HCT116 (cell line): ENCODE data around the gene KIF26B. TPM values are rescaled to one million over a fixed set of nuclear protein-coding genes. Genes with fewer than 3 reads are reported as not detected.

Source experiments
- ATAC-seq: fragments of 200-7000 bp; cut with Tn5 transposase; 2 replicates; pipeline ENCODE4 v1.9.1; 2020; ENCODE audit warnings: mild to moderate bottlenecking, moderate library complexity
- BruUV-seq: library from RNA; stranded (reverse); fragments of 400-500 nt; replicated peaks from 2 replicates; lab custom pipeline; 2021; lab: Mats Ljungman, UMichigan
- CTCF ChIA-PET: fragments of 300-600 bp; sonication (Branson Sonifier 250); formaldehyde crosslinking; loops from one replicate; lab custom pipeline; 2021; ENCODE audit warnings: antibody characterized with exemption; lab: Charles Lee
- POLR2A ChIA-PET: fragments of 300-600, 350-600 bp; sonication (Branson Sonifier 250); formaldehyde crosslinking; loops from one replicate; lab custom pipeline; 2021; ENCODE audit warnings: antibody characterized with exemption; lab: Charles Lee
- RAD21 ChIA-PET, 2 experiments: fragments of 300-600 bp; sonication (Branson Sonifier 250); formaldehyde crosslinking; loops; one replicate each; lab custom pipeline; 2023; ENCODE audit warnings: low total read pairs in 2 of 2; ENCODE audit not compliant: uncharacterized antibody in 2 of 2, unreplicated experiment in 2 of 2, low non-redundant PET in 1 of 2; lab: Charles Lee
- DNase-seq: peaks from one replicate; pipeline ENCODE4 v3.0.0-alpha.2; 2010; ENCODE audit warnings: low read depth, low spot score
- H2AFZ ChIP-seq: fragments of 200-600 bp; shearing (Covaris generic), sonication (generic); 2 replicates; pipeline ENCODE4 v1.6.1; 2017; ENCODE audit warnings: low read depth, mixed run types, mixed read lengths, antibody characterized with exemption, low read length; ENCODE audit not compliant: poor library complexity, severe bottlenecking
- H3K27ac ChIP-seq: 2 replicates; pipeline ENCODE4 v1.5.1; 2012; ENCODE audit warnings: low read depth, low read length
- H3K27me3 ChIP-seq: fragments of 200-600 bp; sonication (generic); 2 replicates; pipeline ENCODE4 v1.6.1; 2016; ENCODE audit warnings: mixed run types, low read length, mixed read lengths; ENCODE audit not compliant: insufficient read depth
- H3K36me3 ChIP-seq, 2 experiments: fragments of 200-500 bp in 1 of 2; fragments of 200-600 bp in 1 of 2; sonication (Bioruptor generic) in 1 of 2; sonication (generic) in 1 of 2; 2 replicates each; pipeline versions ENCODE4 v1.5.1 to v1.6.1; 2014 to 2016; ENCODE audit warnings: low read length in 2 of 2, inconsistent platforms in 1 of 2, mixed read lengths in 1 of 2, mixed run types in 1 of 2; ENCODE audit not compliant: insufficient read depth in 2 of 2, control insufficient read depth in 1 of 2
- H3K4me1 ChIP-seq, 2 experiments: fragments of 200-600 bp in 1 of 2; sonication (generic) in 1 of 2; 2 replicates each; pipeline versions ENCODE4 v1.5.1 to v1.6.1; 2012 to 2017; ENCODE audit warnings: low read length in 2 of 2, inconsistent platforms in 1 of 2, mild to moderate bottlenecking in 1 of 2, mixed read lengths in 1 of 2, mixed run types in 1 of 2, moderate library complexity in 1 of 2; ENCODE audit not compliant: insufficient read depth in 2 of 2, control insufficient read depth in 1 of 2
- H3K4me2 ChIP-seq: fragments of 200-600 bp; sonication (generic); 2 replicates; pipeline ENCODE4 v1.6.1; 2017; ENCODE audit warnings: mixed run types, low read length, mixed read lengths
- H3K4me3 ChIP-seq, 2 experiments: fragments of 200-600 bp in 1 of 2; sonication (generic) in 1 of 2; replicated peaks in 1 of 2; 2 replicates each; pipeline ENCODE4 v1.5.1; 2011 to 2016; ENCODE audit warnings: low read length in 2 of 2, control low read depth in 1 of 2, low read depth in 1 of 2, mild to moderate bottlenecking in 1 of 2, mixed read lengths in 1 of 2, mixed run types in 1 of 2
- H3K79me2 ChIP-seq: fragments of 200-600 bp; sonication (generic); 2 replicates; pipeline ENCODE4 v1.6.1; 2017; ENCODE audit warnings: mild to moderate bottlenecking, mixed run types, low read length, moderate library complexity, mixed read lengths; ENCODE audit not compliant: insufficient read depth
- H3K9ac ChIP-seq: fragments of 200-600 bp; sonication (generic); 2 replicates; pipeline ENCODE4 v1.6.1; 2016; ENCODE audit warnings: low read length, mixed read lengths
- H3K9me2 ChIP-seq: fragments of 200-600 bp; sonication (generic), shearing (Covaris generic); 2 replicates; pipeline ENCODE4 v1.6.1; 2017; ENCODE audit warnings: mixed run types, mild to moderate bottlenecking, moderate library complexity; ENCODE audit not compliant: insufficient read depth
- H3K9me3 ChIP-seq, 2 experiments: fragments of 200-500 bp in 1 of 2; fragments of 200-600 bp in 1 of 2; sonication (Bioruptor generic) in 1 of 2; sonication (generic) in 1 of 2; 2 replicates each; pipeline ENCODE4 v1.6.1; 2014 to 2017; ENCODE audit warnings: low read length in 2 of 2, mixed read lengths in 2 of 2, inconsistent platforms in 1 of 2, low read depth in 1 of 2, mild to moderate bottlenecking in 1 of 2, mixed run types in 1 of 2, moderate library complexity in 1 of 2; ENCODE audit not compliant: control insufficient read depth in 1 of 2, insufficient read depth in 1 of 2
- H4K20me1 ChIP-seq: fragments of 200-600 bp; sonication (generic), shearing (Covaris generic); 2 replicates; pipeline ENCODE4 v1.6.1; 2017; ENCODE audit warnings: mixed run types, mild to moderate bottlenecking, moderate library complexity; ENCODE audit not compliant: insufficient read depth
- CBX3 ChIP-seq: IDR thresholded peaks from 2 replicates; pipeline ENCODE4 v1.6.1; 2012; ENCODE audit warnings: low read depth
- CEBPB ChIP-seq: IDR thresholded peaks from 2 replicates; pipeline ENCODE4 v1.6.1; 2012; ENCODE audit warnings: low read depth
- ELF1 ChIP-seq: IDR thresholded peaks from 2 replicates; pipeline ENCODE4 v1.6.1; 2012; ENCODE audit warnings: low read depth, borderline replicate concordance
- EZH2 ChIP-seq: fragments of 200-600 bp; sonication (generic); IDR thresholded peaks from 2 replicates; pipeline ENCODE4 v1.6.1; 2017; ENCODE audit warnings: antibody characterized with exemption, mixed run types
- EZH2phosphoT487 ChIP-seq: fragments of 200-600 bp; IDR thresholded peaks from 2 replicates; pipeline ENCODE4 v1.6.1; 2018; ENCODE audit warnings: antibody characterized with exemption, borderline replicate concordance
- FOSL1 ChIP-seq: IDR thresholded peaks from 2 replicates; pipeline ENCODE4 v1.6.1; 2012; ENCODE audit warnings: low read depth
- JUND ChIP-seq: IDR thresholded peaks from 2 replicates; pipeline ENCODE4 v1.6.1; 2012
- POLR2A ChIP-seq: IDR thresholded peaks from 2 replicates; pipeline ENCODE4 v1.7.0; 2011; ENCODE audit warnings: borderline replicate concordance; ENCODE audit not compliant: insufficient read depth, insufficient read length; ENCODE audit errors: extremely low read depth
- SIN3A ChIP-seq: IDR thresholded peaks from 2 replicates; pipeline ENCODE4 v1.6.1; 2012; ENCODE audit warnings: low read depth
- SP1 ChIP-seq: IDR thresholded peaks from 2 replicates; pipeline ENCODE4 v1.6.1; 2012; ENCODE audit warnings: low read depth
- YY1 ChIP-seq: IDR thresholded peaks from 2 replicates; pipeline ENCODE4 v1.6.1; 2011; ENCODE audit warnings: low read length, low read depth, moderate library complexity, mild to moderate bottlenecking; ENCODE audit not compliant: insufficient replicate concordance; ENCODE audit errors: extremely low read depth
- intact Hi-C: fragments of 100-400 bp; cut with micrococcal nuclease; formaldehyde crosslinking; loops from 2 replicates; pipeline ENCODE4 v1.10.0; 2022
- total RNA-seq: library from RNA; stranded (reverse); gene quantifications from one replicate; pipeline ENCODE4 v1.2.1, GENCODE V29; 2021; ENCODE audit not compliant: unreplicated experiment

The KIF26B gene
- total RNA-seq, 1 experiment from 2014 or later = 0.49 TPM

- RAD21 ChIA-PET = no interaction called here
- H2AFZ ChIP-seq = no peak overlapping the region
- TF ChIP-seq EZH2phosphoT487 (no peak), EZH2 (no peak), YY1 (no peak), SIN3A (no peak), FOSL1 (no peak), ELF1 (no peak), CBX3 (no peak), POLR2A (no peak), SP1 (no peak), CEBPB (no peak)
- CTCF ChIA-PET = no interaction called here
- no peaks in the 10 kb centered on the region for H3K27me3 ChIP-seq
- BruUV-seq = no TSS peak
- H4K20me1 ChIP-seq = no peaks in the 10 kb centered on the region
- intact Hi-C loops = no loop called here
- DNase-seq (no peak), ATAC-seq (no peak)
- no peaks in the 10 kb centered on the region for H3K9me3 ChIP-seq
- no peak overlapping the region for H3K27ac ChIP-seq
- no peak overlapping the region for H3K4me2 ChIP-seq
- H3K4me1 ChIP-seq = peaks cover 3 to 14% of the 10 kb centered on the region in 2 experiments; a peak in 3 of 4 replicates
- H3K36me3 ChIP-seq = no peaks in the 10 kb centered on the region
- H3K9ac ChIP-seq = no peak overlapping the region
- H3K79me2 ChIP-seq = no peaks in the 10 kb centered on the region
- H3K9me2 ChIP-seq = no peaks in the 10 kb centered on the region
- POLR2A ChIA-PET = no interaction called here
- no peak overlapping the region for H3K4me3 ChIP-seq
Observed at GRCh38 chr1:245160288-245160687, 5.5 kb downstream of the KIF26B start.

- no peaks in the 10 kb centered on the region for H3K79me2 ChIP-seq
- RAD21 ChIA-PET = no interaction called here
- H3K4me3 ChIP-seq = no peak overlapping the region
- H3K9ac ChIP-seq = no peak overlapping the region
- no peak overlapping the region for H3K27ac ChIP-seq
- TF ChIP-seq JUND = no peak
- no peak for TF ChIP-seq CBX3
- no peak for TF ChIP-seq CEBPB
- no peaks in the 10 kb centered on the region for H3K27me3 ChIP-seq
- no peaks in the 10 kb centered on the region for H3K9me2 ChIP-seq
- no peak for ATAC-seq
- CTCF ChIA-PET = no interaction called here
- H3K4me1 ChIP-seq = peaks cover 3 to 11% of the 10 kb centered on the region in 2 experiments; a peak in 3 of 4 replicates
- intact Hi-C loops = no loop called here
- H3K4me2 ChIP-seq = no peak overlapping the region
- no peaks in the 10 kb centered on the region for H3K36me3 ChIP-seq
- H2AFZ ChIP-seq = no peak overlapping the region
- no peaks in the 10 kb centered on the region for H4K20me1 ChIP-seq
- no peak for DNase-seq
- POLR2A ChIA-PET = no interaction called here
- H3K9me3 ChIP-seq = no peaks in the 10 kb centered on the region
- BruUV-seq = no TSS peak
Observed at GRCh38 chr1:245160741-245161400, 6.1 kb downstream of the KIF26B start.
